ACC112 (cell line): ENCODE data around the gene SVOPL.
"Not testable (repeated sequence)": the region's sequence is repeated elsewhere in the genome, so short reads cannot be mapped to it uniquely, and the experiment has no call there.

Source experiments
- H2AFZ ChIP-seq: fragments of 200-600 bp; sonication (generic); one replicate; pipeline ENCODE4 v1.6.0; 2017; ENCODE audit warnings: antibody characterized with exemption, low read length; ENCODE audit not compliant: unreplicated experiment
- H3K27ac ChIP-seq: fragments of 200-600 bp; sonication (generic); 2 replicates; pipeline ENCODE4 v1.5.1; 2014; ENCODE audit warnings: low read depth, mild to moderate bottlenecking, antibody characterized with exemption, low read length, moderate library complexity
- H3K27me3 ChIP-seq: fragments of 200-600 bp; sonication (generic); 2 replicates; pipeline ENCODE4 v1.6.1; 2014; ENCODE audit warnings: mild to moderate bottlenecking, antibody characterized with exemption, low read length, moderate library complexity, mixed read lengths; ENCODE audit not compliant: insufficient read depth
- H3K36me3 ChIP-seq: fragments of 200-600 bp; sonication (generic); 2 replicates; pipeline ENCODE4 v1.6.1; 2016; ENCODE audit warnings: mild to moderate bottlenecking, antibody characterized with exemption, low read length, moderate library complexity, mixed read lengths; ENCODE audit not compliant: insufficient read depth
- H3K4me1 ChIP-seq: fragments of 200-600 bp; sonication (generic); one replicate; pipeline ENCODE4 v1.6.1; 2016; ENCODE audit warnings: low read length, mixed read lengths; ENCODE audit not compliant: insufficient read depth, unreplicated experiment, control insufficient read depth
- H3K4me3 ChIP-seq: fragments of 200-600 bp; sonication (generic); 2 replicates; pipeline ENCODE4 v1.5.1; 2014; ENCODE audit warnings: mild to moderate bottlenecking, low read depth, low read length
- H3K79me2 ChIP-seq: fragments of 200-600 bp; sonication (generic); one replicate; pipeline ENCODE4 v1.6.0; 2016; ENCODE audit warnings: low read length; ENCODE audit not compliant: control insufficient read depth, unreplicated experiment, insufficient read depth

The SVOPL gene

GRCh38 chr7:138731733-138732132, 30.6 kb upstream of the SVOPL start:
- not testable (repeated sequence) for H3K79me2 ChIP-seq, H3K27me3 ChIP-seq, H3K4me1 ChIP-seq, H3K36me3 ChIP-seq, H3K4me3 ChIP-seq, H3K27ac ChIP-seq, H2AFZ ChIP-seq

GRCh38 chr7:138729444-138729843, 28.3 kb upstream of the SVOPL start:
- Histone ChIP-seq H3K27me3 (0 out of 2 replicates have a peak, but pooled peaks cover 6% of the 10 kb centered on the region), H3K27ac (no peak overlapping the region), H3K4me3 (no peak overlapping the region), H3K79me2 (no peaks in the 10 kb centered on the region), H3K36me3 (no peaks in the 10 kb centered on the region), H2AFZ (no peak overlapping the region), H3K4me1 (no peaks in the 10 kb centered on the region)

GRCh38 chr7:138727336-138728099, 26.4 kb upstream of the SVOPL start:
- Histone ChIP-seq H2AFZ (no peak overlapping the region), H3K27me3 (no peaks in the 10 kb centered on the region), H3K79me2 (no peaks in the 10 kb centered on the region), H3K4me3 (no peak overlapping the region), H3K36me3 (no peaks in the 10 kb centered on the region), H3K27ac (no peak overlapping the region), H3K4me1 (no peaks in the 10 kb centered on the region)

- Histone ChIP-seq H3K4me3 (no peak overlapping the region), H2AFZ (no peak overlapping the region), H3K27ac (no peak overlapping the region), H3K4me1 (no peaks in the 10 kb centered on the region), H3K36me3 (no peaks in the 10 kb centered on the region), H3K79me2 (no peaks in the 10 kb centered on the region), H3K27me3 (no peaks in the 10 kb centered on the region)
Observed at GRCh38 chr7:138726288-138726687, 25.1 kb upstream of the SVOPL start.

GRCh38 chr7:138720286-138720685, 19.1 kb upstream of the SVOPL start:
- Histone ChIP-seq H3K36me3 (no peaks in the 10 kb centered on the region), H3K4me3 (peak overlapping the region; percentile 29; the same call in 1 of the 2 replicates), H3K27ac (no peak overlapping the region), H2AFZ (peak overlapping the region; percentile 6), H3K4me1 (peaks cover 6% of the 10 kb centered on the region), H3K79me2 (no peaks in the 10 kb centered on the region), H3K27me3 (peaks cover 9% of the 10 kb centered on the region)

- H2AFZ ChIP-seq, result no peak overlapping the region
- H3K27ac ChIP-seq, result no peak overlapping the region
- H3K27me3 ChIP-seq, result peaks cover 18% of the 10 kb centered on the region
- peaks cover 6% of the 10 kb centered on the region for H3K4me1 ChIP-seq
- H3K79me2 ChIP-seq, result no peaks in the 10 kb centered on the region
- no peak overlapping the region for H3K4me3 ChIP-seq
- no peaks in the 10 kb centered on the region for H3K36me3 ChIP-seq
Observed at GRCh38 chr7:138716889-138717288, 15.7 kb upstream of the SVOPL start.

GRCh38 chr7:138713191-138713590, 12.0 kb upstream of the SVOPL start:
- Histone ChIP-seq H3K4me3 (no peak overlapping the region), H3K4me1 (no peaks in the 10 kb centered on the region), H3K36me3 (no peaks in the 10 kb centered on the region), H3K79me2 (no peaks in the 10 kb centered on the region), H3K27ac (no peak overlapping the region), H3K27me3 (peaks cover 18% of the 10 kb centered on the region), H2AFZ (no peak overlapping the region)

GRCh38 chr7:138712652-138713051, 11.5 kb upstream of the SVOPL start:
- H3K79me2 ChIP-seq, result no peaks in the 10 kb centered on the region
- H3K4me3 ChIP-seq, result no peak overlapping the region
- peaks cover 18% of the 10 kb centered on the region for H3K27me3 ChIP-seq
- H3K36me3 ChIP-seq, result no peaks in the 10 kb centered on the region
- H2AFZ ChIP-seq, result no peak overlapping the region
- H3K4me1 ChIP-seq, result no peaks in the 10 kb centered on the region
- no peak overlapping the region for H3K27ac ChIP-seq

- Histone ChIP-seq H3K36me3 (no peaks in the 10 kb centered on the region), H2AFZ (no peak overlapping the region), H3K4me1 (no peaks in the 10 kb centered on the region), H3K27me3 (peaks cover 13% of the 10 kb centered on the region), H3K4me3 (no peak overlapping the region), H3K79me2 (no peaks in the 10 kb centered on the region), H3K27ac (no peak overlapping the region)
Observed at GRCh38 chr7:138710536-138711385, 9.6 kb upstream of the SVOPL start.

GRCh38 chr7:138705167-138705566, 4.0 kb upstream of the SVOPL start:
- H3K4me1 ChIP-seq, result no peaks in the 10 kb centered on the region
- no peaks in the 10 kb centered on the region for H3K79me2 ChIP-seq
- no peaks in the 10 kb centered on the region for H3K36me3 ChIP-seq
- H3K27ac ChIP-seq, result no peak overlapping the region
- H3K27me3 ChIP-seq, result peaks cover 11% of the 10 kb centered on the region
- H3K4me3 ChIP-seq, result no peak overlapping the region
- H2AFZ ChIP-seq, result no peak overlapping the region

GRCh38 chr7:138701537-138701923, 368 bp upstream of the SVOPL start:
- Histone ChIP-seq H3K36me3 (no peaks in the 10 kb centered on the region), H3K27me3 (peaks cover 32% of the 10 kb centered on the region), H3K27ac (no peak overlapping the region), H3K79me2 (no peaks in the 10 kb centered on the region), H2AFZ (no peak overlapping the region), H3K4me1 (no peaks in the 10 kb centered on the region), H3K4me3 (no peak overlapping the region)
